Natural killer cell (primary cell): ENCODE results near the gene GRK7. TPM values are rescaled to one million over a fixed set of nuclear protein-coding genes. Genes with fewer than 3 reads are reported as not detected.

Experiments used
- ATAC-seq, 3 donors: fragments of 150-1000 bp in 2 of 3; fragments of 200-7000 bp in 1 of 3; cut with Tn5 transposase; 1 replicate in 1 of 3; 2 replicates in 2 of 3; pipeline ENCODE4 v1.10.0; 2021; ENCODE audit warnings: mild to moderate bottlenecking in 2 of 3, moderate library complexity in 2 of 3
- DNase-seq, 2 donors: peaks; one replicate each; pipeline versions ENCODE4 v3.0.0 to v3.0.0-alpha.2; 2013 to 2021; ENCODE audit warnings: mixed read lengths in 1 of 2
- H3K27ac ChIP-seq: one replicate; pipeline ENCODE4 v1.5.1; 2013; ENCODE audit warnings: mild to moderate bottlenecking, low read length
- H3K27me3 ChIP-seq: one replicate; pipeline ENCODE4 v1.6.1; 2013; ENCODE audit warnings: low read length; ENCODE audit not compliant: control insufficient read depth, insufficient read depth
- H3K36me3 ChIP-seq: one replicate; pipeline ENCODE4 v1.6.1; 2013; ENCODE audit warnings: low read length; ENCODE audit not compliant: control insufficient read depth, insufficient read depth
- H3K4me1 ChIP-seq: one replicate; pipeline ENCODE4 v1.6.1; 2013; ENCODE audit warnings: low read length; ENCODE audit not compliant: control insufficient read depth, insufficient read depth
- H3K4me3 ChIP-seq: one replicate; pipeline ENCODE4 v1.5.1; 2013; ENCODE audit warnings: low read length
- H3K9me3 ChIP-seq: one replicate; pipeline ENCODE4 v1.6.1; 2013; ENCODE audit warnings: low read length; ENCODE audit not compliant: control insufficient read depth, insufficient read depth
- H3K27ac Mint-ChIP-seq, 2 donors: one replicate each; pipeline ENCODE4 v1.8.0; 2022; ENCODE audit warnings: mild to moderate bottlenecking in 2 of 2, mixed read lengths in 2 of 2, moderate library complexity in 1 of 2
- H3K27me3 Mint-ChIP-seq, 2 donors: one replicate each; pipeline ENCODE4 v1.8.0; 2022; ENCODE audit warnings: low read depth in 2 of 2, mixed read lengths in 2 of 2
- H3K36me3 Mint-ChIP-seq: one replicate; pipeline ENCODE4 v1.8.0; 2022; ENCODE audit warnings: mixed read lengths
- H3K4me1 Mint-ChIP-seq, 2 donors: one replicate each; pipeline ENCODE4 v1.8.0; 2022; ENCODE audit warnings: mixed read lengths in 2 of 2
- H3K4me3 Mint-ChIP-seq: one replicate; pipeline ENCODE4 v1.8.0; 2022; ENCODE audit warnings: mild to moderate bottlenecking, moderate library complexity, mixed read lengths
- H3K9me3 Mint-ChIP-seq, 2 donors: one replicate each; pipeline ENCODE4 v1.8.0; 2022; ENCODE audit warnings: mixed read lengths in 2 of 2
- WGBS: methylation state at CpG from one replicate; pipeline ENCODE4 v1.1.7; 2013; ENCODE audit warnings: missing lambda C conversion rate; ENCODE audit not compliant: insufficient coverage; 5-methylcytosine and 5-hydroxymethylcytosine counted together
- intact Hi-C: fragments of 100-400 bp; cut with micrococcal nuclease; formaldehyde crosslinking; loops from one replicate; pipeline ENCODE4 v1.14.2; 2022
- total RNA-seq, 4 donors: library from RNA; stranded (reverse); fragments of 120-200 nt in 1 of 4; gene quantifications; one replicate each; pipeline versions ENCODE4 v1.2.3 to v1.2.4, GENCODE V29; 2013 to 2022
- TF ChIP-seq, protein P1 (sequence below): fragments of 200-600 bp; IDR thresholded peaks from one replicate; pipeline ENCODE4 v1.8.0; 2022; ENCODE audit warnings: antibody characterized with exemption

The GRK7 gene
- total RNA-seq, 3 donors from 2014 or later (not counting 1 experiment from before 2014, with no cell fraction given): 0.14 to 0.16 (median 0.15) TPM

- Histone ChIP-seq H3K27me3 (no peaks in the 10 kb centered on the region), H3K4me3 (no peak overlapping the region), H3K27ac (no peak overlapping the region), H3K9me3 (no peaks in the 10 kb centered on the region), H3K36me3 (no peaks in the 10 kb centered on the region), H3K4me1 (peaks cover 4% of the 10 kb centered on the region)
- 93% methylated on average over 7 of the region's 7 CpGs for WGBS
- DNase-seq (no peak), ATAC-seq (no peak)
- Mint-ChIP-seq H3K36me3 (no peaks in the 10 kb centered on the region), H3K4me1 (peaks cover 21 to 30% of the 10 kb centered on the region in 2 donors), H3K27ac (no peak overlapping the region), H3K9me3 (no peaks in the 10 kb centered on the region), H3K27me3 (peaks cover 0 to 7% of the 10 kb centered on the region in 2 donors), H3K4me3 (peak overlapping the region; percentile 30)
- intact Hi-C loops: loop anchor here (5.0 kb wide), 2 partner anchors 291 to 711 kb away; partner anchors contain the start of gene XRN1
- TF ChIP-seq, protein P1, sequence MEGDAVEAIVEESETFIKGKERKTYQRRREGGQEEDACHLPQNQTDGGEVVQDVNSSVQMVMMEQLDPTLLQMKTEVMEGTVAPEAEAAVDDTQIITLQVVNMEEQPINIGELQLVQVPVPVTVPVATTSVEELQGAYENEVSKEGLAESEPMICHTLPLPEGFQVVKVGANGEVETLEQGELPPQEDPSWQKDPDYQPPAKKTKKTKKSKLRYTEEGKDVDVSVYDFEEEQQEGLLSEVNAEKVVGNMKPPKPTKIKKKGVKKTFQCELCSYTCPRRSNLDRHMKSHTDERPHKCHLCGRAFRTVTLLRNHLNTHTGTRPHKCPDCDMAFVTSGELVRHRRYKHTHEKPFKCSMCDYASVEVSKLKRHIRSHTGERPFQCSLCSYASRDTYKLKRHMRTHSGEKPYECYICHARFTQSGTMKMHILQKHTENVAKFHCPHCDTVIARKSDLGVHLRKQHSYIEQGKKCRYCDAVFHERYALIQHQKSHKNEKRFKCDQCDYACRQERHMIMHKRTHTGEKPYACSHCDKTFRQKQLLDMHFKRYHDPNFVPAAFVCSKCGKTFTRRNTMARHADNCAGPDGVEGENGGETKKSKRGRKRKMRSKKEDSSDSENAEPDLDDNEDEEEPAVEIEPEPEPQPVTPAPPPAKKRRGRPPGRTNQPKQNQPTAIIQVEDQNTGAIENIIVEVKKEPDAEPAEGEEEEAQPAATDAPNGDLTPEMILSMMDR: no peak
These were observed 27.3 kb upstream of the GRK7 start for GRCh38 chr3:141735770-141736465.

DNA sequence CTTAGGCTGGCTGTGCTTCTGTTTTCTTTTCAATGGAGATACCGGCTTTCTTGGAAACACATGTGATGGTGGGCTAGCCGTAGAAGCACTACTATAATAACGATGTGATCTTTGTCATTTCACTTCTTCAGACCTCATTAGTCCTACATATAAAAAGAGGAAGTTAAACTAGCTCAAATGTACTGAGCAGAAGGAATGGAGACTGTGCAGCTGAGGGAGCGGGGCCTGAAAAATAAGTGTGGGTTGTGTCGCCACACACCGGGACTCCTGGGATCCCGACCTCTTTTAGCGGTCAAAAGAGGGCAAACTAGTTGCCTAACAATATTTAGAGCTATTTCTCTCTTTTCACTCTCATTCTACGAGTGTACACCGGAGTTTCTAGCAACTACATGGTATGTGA is 26.1 kb upstream of the GRK7 start:
- peaks cover 0 to 7% of the 10 kb centered on the region in 2 donors for H3K27me3 Mint-ChIP-seq
- no peak overlapping the region for H3K4me3 Mint-ChIP-seq
- Histone ChIP-seq H3K9me3 (no peaks in the 10 kb centered on the region), H3K4me1 (peaks cover 4% of the 10 kb centered on the region), H3K27me3 (no peaks in the 10 kb centered on the region), H3K4me3 (no peak overlapping the region), H3K27ac (no peak overlapping the region), H3K36me3 (no peaks in the 10 kb centered on the region)
- WGBS: 79% methylated on average over 7 of the region's 10 CpGs
- ATAC-seq (no peak), DNase-seq (no peak)
- TF ChIP-seq, protein P1: no peak
- intact Hi-C loops: loop anchor here (5.0 kb wide), 2 partner anchors 290 to 710 kb away; partner anchors contain the start of gene XRN1
- H3K4me1 Mint-ChIP-seq: peaks cover 30 to 38% of the 10 kb centered on the region in 2 donors
- H3K27ac Mint-ChIP-seq: no peak overlapping the region
- no peaks in the 10 kb centered on the region for H3K36me3 Mint-ChIP-seq
- no peaks in the 10 kb centered on the region for H3K9me3 Mint-ChIP-seq

- ATAC-seq (no peak), DNase-seq (no peak)
- Histone ChIP-seq H3K27ac (peak overlapping the region; percentile 78), H3K36me3 (no peaks in the 10 kb centered on the region), H3K4me1 (peaks cover 4% of the 10 kb centered on the region), H3K4me3 (peak overlapping the region; percentile 30), H3K9me3 (no peaks in the 10 kb centered on the region), H3K27me3 (no peaks in the 10 kb centered on the region)
- Mint-ChIP-seq H3K4me3 (peak overlapping the region; percentile 100), H3K9me3 (no peaks in the 10 kb centered on the region), H3K36me3 (no peaks in the 10 kb centered on the region), H3K27me3 (peaks cover 0 to 7% of the 10 kb centered on the region in 2 donors), H3K4me1 (peaks cover 35 to 43% of the 10 kb centered on the region in 2 donors), H3K27ac (peak overlapping the region; percentile 96 to 97)
- 0% methylated on average over 3 of the region's 3 CpGs for WGBS
- TF ChIP-seq, protein P1: no peak
- intact Hi-C loops: loop anchor here (1.0 to 5.0 kb wide), 5 partner anchors 138 to 710 kb away; partner anchors contain the start of gene XRN1
These were observed 25.6 kb upstream of the GRK7 start for GRCh38 chr3:141737678-141738021.
